Caco-2 (cell line): ENCODE data around the gene NTNG1. TPM values are rescaled to one million over a fixed set of nuclear protein-coding genes. Genes with fewer than 3 reads are reported as not detected.

ENCODE experiments used
- BruUV-seq: library from RNA; stranded (reverse); fragments of 400-500 nt; replicated peaks from 2 replicates; lab custom pipeline; 2021; lab: Mats Ljungman, UMichigan
- CTCF ChIA-PET: fragments of 300-600 bp; sonication (Branson Sonifier 250); formaldehyde crosslinking; loops from one replicate; lab custom pipeline; 2022; ENCODE audit warnings: antibody characterized with exemption; lab: Charles Lee
- POLR2A ChIA-PET: fragments of 300-600 bp; sonication (Branson Sonifier 250); formaldehyde crosslinking; loops from one replicate; lab custom pipeline; 2022; ENCODE audit warnings: antibody characterized with exemption; lab: Charles Lee
- DNase-seq, 2 experiments: peaks; one replicate each; pipeline versions ENCODE4 v3.0.0 to v3.0.0-alpha.2; 2020 to 2022
- H3K27me3 ChIP-seq: replicated peaks from 2 replicates; pipeline ENCODE4 v1.6.0; 2011; ENCODE audit warnings: low read length; ENCODE audit not compliant: control insufficient read depth, insufficient read depth
- H3K36me3 ChIP-seq: 2 replicates; pipeline ENCODE4 v1.5.1; 2011; ENCODE audit warnings: low read length; ENCODE audit not compliant: control insufficient read depth, insufficient read depth
- H3K4me1 ChIP-seq: fragments of 250-450 bp; sonication (Bioruptor Pico); 2 replicates; pipeline ENCODE4 v1.5.1; 2020; ENCODE audit warnings: mild to moderate bottlenecking
- H3K4me3 ChIP-seq: 2 replicates; pipeline ENCODE4 v1.5.1; 2011; ENCODE audit warnings: low read depth, mild to moderate bottlenecking, control low read depth, low read length
- H3K9me3 ChIP-seq: fragments of 250-450 bp; sonication (Bioruptor Pico); 2 replicates; pipeline ENCODE4 v1.5.1; 2020; ENCODE audit warnings: mild to moderate bottlenecking, moderate library complexity
- H3K27ac Mint-ChIP-seq: one replicate; pipeline ENCODE4 v1.8.0; 2022; ENCODE audit warnings: mixed read lengths; ENCODE audit not compliant: unreplicated experiment
- H3K27me3 Mint-ChIP-seq: one replicate; pipeline ENCODE4 v1.8.0; 2022; ENCODE audit warnings: mixed read lengths; ENCODE audit not compliant: insufficient read depth, unreplicated experiment
- H3K36me3 Mint-ChIP-seq: one replicate; pipeline ENCODE4 v1.8.0; 2022; ENCODE audit warnings: mild to moderate bottlenecking, mixed read lengths; ENCODE audit not compliant: insufficient read depth, unreplicated experiment
- H3K4me1 Mint-ChIP-seq: one replicate; pipeline ENCODE4 v1.8.0; 2022; ENCODE audit warnings: low read depth, mixed read lengths; ENCODE audit not compliant: unreplicated experiment
- H3K4me3 Mint-ChIP-seq: one replicate; pipeline ENCODE4 v1.8.0; 2022; ENCODE audit warnings: mild to moderate bottlenecking, moderate library complexity, mixed read lengths; ENCODE audit not compliant: unreplicated experiment
- H3K9me3 Mint-ChIP-seq: one replicate; pipeline ENCODE4 v1.8.0; 2022; ENCODE audit warnings: mixed read lengths; ENCODE audit not compliant: unreplicated experiment
- CTCF ChIP-seq, 2 experiments: fragments of 200-600 bp in 1 of 2; IDR thresholded peaks; 1 replicate in 1 of 2; 2 replicates in 1 of 2; pipeline versions ENCODE4 v1.5.1 to v1.8.0; 2011 to 2022; ENCODE audit warnings: antibody characterized with exemption in 1 of 2, control low read depth in 1 of 2, inconsistent platforms in 1 of 2, low read depth in 1 of 2, low read length in 1 of 2, mild to moderate bottlenecking in 1 of 2, moderate library complexity in 1 of 2; ENCODE audit not compliant: insufficient read depth in 1 of 2, severe bottlenecking in 1 of 2, unreplicated experiment in 1 of 2
- intact Hi-C: fragments of 100-400 bp; cut with micrococcal nuclease; formaldehyde crosslinking; loops from one replicate; pipeline ENCODE4 v1.10.0; 2022; ENCODE audit not compliant: unreplicated experiment
- total RNA-seq: library from RNA; stranded (reverse); gene quantifications from 2 replicates; pipeline ENCODE4 v1.2.3, GENCODE V29; 2022

Gene NTNG1
- total RNA-seq, 1 experiment from 2014 or later, result not detected

GRCh38 chr1:107434361-107434693 lies 293.5 kb downstream of the NTNG1 start:
- no peaks in the 10 kb centered on the region for H3K9me3 Mint-ChIP-seq
- BruUV-seq, result no TSS peak

GRCh38 chr1:107436552-107437241 lies 295.9 kb downstream of the NTNG1 start:
- Histone ChIP-seq H3K9me3 (no peaks in the 10 kb centered on the region), H3K4me1 (no peaks in the 10 kb centered on the region), H3K4me3 (no peak overlapping the region), H3K36me3 (no peaks in the 10 kb centered on the region), H3K27me3 (no peaks in the 10 kb centered on the region)
- TF ChIP-seq CTCF (IDR thresholded peaks at IDR 0.05; ENCODE audit: insufficient read depth in 1 of 2, low read depth in 1 of 2, low read length in 1 of 2, severe bottlenecking in 1 of 2, unreplicated experiment in 1 of 2), result no peak
- POLR2A ChIA-PET, result no interaction called here
- intact Hi-C loops, result no loop called here
- Mint-ChIP-seq H3K27ac (no peak overlapping the region), H3K4me3 (no peak overlapping the region), H3K9me3 (no peaks in the 10 kb centered on the region), H3K27me3 (no peaks in the 10 kb centered on the region), H3K4me1 (no peaks in the 10 kb centered on the region), H3K36me3 (no peaks in the 10 kb centered on the region)
- DNase-seq, result no peak
- CTCF ChIA-PET, result no interaction called here
- BruUV-seq, result no TSS peak

More at GRCh38 chr1:107434361-107434693, 293.5 kb downstream of the NTNG1 start:
- H3K36me3 ChIP-seq, result no peaks in the 10 kb centered on the region
- H3K4me1 ChIP-seq, result no peaks in the 10 kb centered on the region
- H3K4me3 ChIP-seq, result no peak overlapping the region
- H3K36me3 Mint-ChIP-seq, result no peaks in the 10 kb centered on the region
- no peak for TF ChIP-seq CTCF (IDR thresholded peaks at IDR 0.05; ENCODE audit: insufficient read depth in 1 of 2, low read depth in 1 of 2, low read length in 1 of 2, severe bottlenecking in 1 of 2, unreplicated experiment in 1 of 2)
- H3K4me1 Mint-ChIP-seq, result peaks cover 6% of the 10 kb centered on the region
- H3K27me3 ChIP-seq, result no peaks in the 10 kb centered on the region
- CTCF ChIA-PET, result no interaction called here
- H3K9me3 ChIP-seq, result no peaks in the 10 kb centered on the region
- peaks cover 2% of the 10 kb centered on the region for H3K27me3 Mint-ChIP-seq
- POLR2A ChIA-PET, result no interaction called here
- no peak overlapping the region for H3K4me3 Mint-ChIP-seq
- intact Hi-C loops, result no loop called here
- no peak for DNase-seq
- H3K27ac Mint-ChIP-seq, result no peak overlapping the region

- Mint-ChIP-seq H3K9me3 (no peaks in the 10 kb centered on the region), H3K4me3 (no peak overlapping the region), H3K4me1 (no peaks in the 10 kb centered on the region), H3K27me3 (no peaks in the 10 kb centered on the region), H3K36me3 (no peaks in the 10 kb centered on the region), H3K27ac (no peak overlapping the region)
- Histone ChIP-seq H3K36me3 (no peaks in the 10 kb centered on the region), H3K27me3 (no peaks in the 10 kb centered on the region), H3K9me3 (no peaks in the 10 kb centered on the region), H3K4me1 (no peaks in the 10 kb centered on the region), H3K4me3 (no peak overlapping the region)
- no peak for TF ChIP-seq CTCF (IDR thresholded peaks at IDR 0.05; ENCODE audit: insufficient read depth in 1 of 2, low read depth in 1 of 2, low read length in 1 of 2, severe bottlenecking in 1 of 2, unreplicated experiment in 1 of 2)
- DNase-seq, result no peak
- POLR2A ChIA-PET, result no interaction called here
- intact Hi-C loops, result no loop called here
- CTCF ChIA-PET, result interaction anchor here (0.6 kb wide), 1 partner anchor 18 kb away, joined by 3 read pairs; no protein-coding TSS in a partner anchor
- no TSS peak for BruUV-seq
Measured at GRCh38 chr1:107439567-107439966, 298.7 kb downstream of the NTNG1 start.
